ENCODE measurements around the gene CDC25C.
"Not testable (repeated sequence)": the region's sequence is repeated elsewhere in the genome, so short reads cannot be mapped to it uniquely, and the experiment has no call there.

CDC25C gene

DNA sequence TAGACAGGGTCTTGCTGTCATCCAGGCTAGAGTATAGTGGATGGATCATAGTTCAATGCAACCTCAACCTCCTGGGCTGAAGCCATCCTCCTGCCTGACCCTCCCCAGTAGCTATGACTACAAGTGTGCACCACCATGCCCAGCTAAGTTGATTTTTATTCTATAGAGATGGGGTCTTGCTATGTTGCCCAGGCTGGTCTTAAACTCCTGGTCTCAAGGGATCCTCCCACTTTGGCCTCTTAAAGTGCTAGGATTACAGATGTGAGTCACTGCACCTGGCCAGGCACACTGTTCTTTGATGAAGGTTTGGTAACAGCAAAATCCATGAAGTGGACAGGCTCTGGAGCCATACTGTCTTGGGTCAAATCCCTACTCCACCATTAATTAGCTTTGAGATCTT is 50.7 kb downstream of the CDC25C start:
- no peak for DNase-seq (ENCODE audit: low read depth in 2 of 3, low spot score in 1 of 3)

GRCh38 chr5:138276402-138277054 is 55.1 kb downstream of the CDC25C start:
- no peak for DNase-seq (ENCODE audit: low read depth in 2 of 3, low spot score in 1 of 3)

DNA sequence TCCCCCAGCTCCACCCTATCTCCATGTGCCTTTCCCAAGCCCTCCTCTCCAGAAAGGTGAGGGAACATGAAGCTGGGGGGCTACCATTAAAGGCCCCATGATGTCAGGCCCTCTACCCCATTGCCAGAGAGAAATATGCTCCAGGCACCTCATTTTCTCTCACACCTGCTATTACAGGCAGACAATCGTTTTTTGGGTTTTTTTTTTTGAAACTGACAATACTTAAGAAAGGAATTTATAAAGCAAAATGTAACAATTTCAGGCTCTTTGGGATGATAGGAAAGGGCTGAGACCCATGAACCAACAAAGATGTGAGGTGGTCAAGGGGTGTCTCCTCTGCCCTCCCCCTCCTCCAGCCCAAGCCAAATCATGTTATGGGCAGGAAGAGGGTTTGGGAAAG is 55.7 kb downstream of the CDC25C start:
- DNase-seq (ENCODE audit: low read depth in 2 of 3, low spot score in 1 of 3), result no peak

DNA sequence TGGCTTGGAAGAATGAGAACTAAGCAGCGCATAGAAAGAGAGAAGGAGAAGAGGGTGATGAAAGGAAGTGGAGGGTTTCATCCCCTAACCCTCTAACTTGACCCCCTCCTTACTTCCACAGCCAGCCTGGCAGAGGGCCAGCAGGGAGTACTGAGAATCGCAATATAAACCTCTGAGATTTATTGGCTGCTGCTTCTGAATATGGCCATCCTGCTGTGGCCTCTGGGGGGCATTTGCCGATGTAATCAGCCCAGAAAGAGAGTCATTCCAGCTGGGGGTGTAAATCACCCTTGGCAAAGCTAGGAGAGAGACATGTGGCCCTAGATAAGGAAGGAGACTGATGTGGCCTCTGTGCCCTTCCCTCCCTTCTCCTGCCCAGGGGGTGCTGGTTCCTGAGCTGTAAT is 56.2 kb downstream of the CDC25C start:
- no peak for DNase-seq (ENCODE audit: low read depth in 2 of 3, low spot score in 1 of 3)

- DNase-seq (ENCODE audit: low read depth in 2 of 3, low spot score in 1 of 3), result no peak
Observed at GRCh38 chr5:138274189-138274853, 57.3 kb downstream of the CDC25C start, which contains the start of gene GFRA3. TSS of gene GFRA3 (minus strand) at chr5:138274621. CDS start at chr5:138274424, 197 bp downstream.

- no peak for DNase-seq (ENCODE audit: low read depth in 2 of 3, low spot score in 1 of 3)
Observed at GRCh38 chr5:138273834-138274188, 57.8 kb downstream of the CDC25C start.

DNA sequence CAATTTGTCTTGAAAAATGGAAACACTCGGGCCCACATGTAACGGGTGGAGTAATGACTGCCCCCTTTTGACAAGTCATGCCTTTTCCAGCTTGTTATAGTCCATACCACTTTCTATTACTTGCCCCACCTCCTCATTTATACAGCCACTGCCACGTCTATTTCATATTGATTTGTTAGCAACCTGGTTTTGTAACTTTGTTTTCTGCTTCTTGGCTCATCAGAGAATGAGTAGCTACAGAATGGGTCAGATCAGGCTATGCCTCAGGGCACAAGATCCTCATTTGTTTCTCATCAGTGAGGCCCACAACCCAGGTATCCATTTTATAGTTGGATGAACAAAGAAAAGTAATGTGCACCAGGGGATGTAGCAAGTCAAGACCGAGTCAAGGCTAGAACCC is 58.9 kb downstream of the CDC25C start:
- no peak for DNase-seq (ENCODE audit: low read depth in 2 of 3, low spot score in 1 of 3)

GRCh38 chr5:138271281-138271680 is 60.3 kb downstream of the CDC25C start:
- no peak for DNase-seq (ENCODE audit: low read depth in 2 of 3, low spot score in 1 of 3)

DNA sequence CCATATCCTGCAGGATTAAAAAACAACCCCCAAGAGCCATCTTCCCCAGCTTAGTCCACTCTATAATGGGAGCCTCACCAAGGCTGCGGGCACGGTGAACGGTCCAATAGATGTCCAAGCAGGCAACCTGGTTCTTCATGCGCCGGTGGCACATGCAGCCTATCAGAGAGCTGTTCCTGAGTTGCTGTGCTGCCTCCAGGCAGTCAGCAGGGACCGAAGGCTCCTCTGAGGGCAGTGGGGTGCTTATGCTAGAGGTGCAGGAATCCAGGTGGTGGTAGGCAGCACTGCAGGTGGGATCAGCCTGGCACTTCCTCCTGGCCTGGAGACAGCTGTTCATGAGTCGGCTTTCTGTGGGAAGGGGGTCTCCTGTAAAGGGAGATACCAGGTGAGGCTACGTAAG is 67.4 kb downstream of the CDC25C start:
- no peak for DNase-seq (ENCODE audit: low read depth in 2 of 3, low spot score in 1 of 3)

- no peak for DNase-seq (ENCODE audit: low read depth in 2 of 3, low spot score in 1 of 3)
Observed at GRCh38 chr5:138263581-138263980, 68.0 kb downstream of the CDC25C start.

DNA sequence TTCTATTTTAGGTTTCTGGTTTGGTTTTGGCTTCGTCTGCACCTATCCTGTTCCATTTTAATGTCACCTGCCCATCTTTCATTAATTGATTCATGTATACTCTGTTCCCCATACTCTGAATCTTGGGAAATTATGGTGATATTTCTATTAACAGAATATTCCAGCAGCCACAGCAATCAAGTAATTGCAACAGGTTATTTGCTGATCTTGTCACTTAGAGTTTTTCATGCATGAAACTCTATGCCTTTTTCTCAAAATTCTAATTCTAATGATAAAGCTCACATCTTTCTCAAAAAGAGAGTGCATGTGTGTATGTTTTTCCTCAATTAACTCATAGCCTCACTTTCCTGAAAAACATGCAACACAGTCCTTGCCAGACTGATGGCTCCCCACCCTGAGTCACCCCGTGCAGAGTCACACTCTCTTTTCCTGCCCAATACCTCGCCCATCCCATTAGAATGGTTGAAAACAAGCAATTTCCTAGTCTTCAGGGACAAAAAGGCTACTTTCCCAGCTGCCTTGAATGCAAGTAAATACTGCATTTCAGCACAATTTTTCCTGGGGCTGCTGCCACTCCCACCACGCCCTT is 72.8 kb downstream of the CDC25C start:
- no peak for DNase-seq (ENCODE audit: low read depth in 2 of 3, low spot score in 1 of 3)

- no peak for DNase-seq (ENCODE audit: low read depth in 2 of 3, low spot score in 1 of 3)
Observed at GRCh38 chr5:138257583-138257982, 74.0 kb downstream of the CDC25C start.

DNA sequence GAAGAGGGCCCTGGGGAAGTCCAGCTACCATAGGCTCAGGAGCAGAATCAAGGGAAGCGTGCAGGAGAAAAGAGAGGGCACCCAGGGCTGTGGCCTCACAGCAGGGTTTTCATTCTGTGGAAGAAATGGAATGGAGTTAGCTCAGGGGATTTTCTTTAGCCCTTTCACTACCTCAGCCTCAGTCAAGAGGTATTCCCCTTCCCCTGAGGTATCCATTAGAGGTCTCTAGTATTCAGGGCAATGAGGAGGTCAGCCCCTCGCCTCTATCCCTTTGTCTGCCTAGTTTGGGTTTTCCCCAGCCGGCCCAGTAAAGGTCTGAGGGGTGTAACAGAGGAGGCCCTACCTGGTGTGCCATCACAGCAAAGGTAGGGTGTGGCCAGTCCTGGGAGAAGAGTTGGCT is 78.7 kb downstream of the CDC25C start:
- DNase-seq (ENCODE audit: low read depth in 2 of 3, low spot score in 1 of 3), result no peak

DNA sequence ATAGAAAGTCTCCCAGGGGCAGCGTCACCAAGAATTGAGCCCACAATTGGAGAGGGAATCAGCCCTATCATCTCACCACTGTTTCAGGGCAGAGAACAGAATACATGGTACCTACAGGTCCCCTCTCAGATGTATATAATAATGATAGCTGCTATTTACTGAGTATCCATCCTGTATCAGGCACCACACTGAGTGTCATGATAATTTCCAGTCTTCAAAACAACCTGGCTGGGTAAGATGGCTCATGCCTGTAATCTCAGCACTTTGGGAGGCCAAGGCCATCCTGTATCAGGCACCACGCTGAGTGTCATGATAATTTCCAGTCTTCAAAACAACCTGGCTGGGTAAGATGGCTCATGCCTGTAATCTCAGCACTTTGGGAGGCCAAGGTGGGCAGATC is 83.8 kb downstream of the CDC25C start:
- DNase-seq (ENCODE audit: low read depth in 2 of 3, low spot score in 1 of 3), result not testable (repeated sequence)

GRCh38 chr5:138246822-138247221 is 84.8 kb downstream of the CDC25C start:
- DNase-seq (ENCODE audit: low read depth in 2 of 3, low spot score in 1 of 3), result no peak

- no peak for DNase-seq (ENCODE audit: low read depth in 2 of 3, low spot score in 1 of 3)
Observed at GRCh38 chr5:138246334-138246733, 85.3 kb downstream of the CDC25C start.

DNA sequence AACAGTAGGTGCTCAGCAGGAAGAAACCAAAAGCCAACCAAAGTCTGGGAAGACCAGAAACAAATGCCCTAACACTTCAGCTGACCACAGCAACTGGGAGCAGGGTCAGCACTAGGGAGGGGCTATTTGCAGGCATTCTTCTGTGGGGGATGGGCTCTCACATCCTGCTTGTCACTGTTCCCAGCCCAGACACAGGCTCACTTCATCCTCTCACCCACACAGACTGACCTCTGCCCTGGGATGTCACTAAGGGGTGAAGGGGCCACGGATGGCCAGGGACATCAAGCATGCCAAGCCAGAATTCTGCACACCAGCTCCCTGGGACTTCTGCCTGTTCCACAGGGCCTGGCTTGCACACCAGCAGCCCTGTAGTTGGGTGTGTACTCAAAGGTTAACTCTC is 85.9 kb downstream of the CDC25C start:
- DNase-seq (ENCODE audit: low read depth in 2 of 3, low spot score in 1 of 3), result no peak

GRCh38 chr5:138243794-138244193 is 87.8 kb downstream of the CDC25C start:
- no peak for DNase-seq (ENCODE audit: low read depth in 2 of 3, low spot score in 1 of 3)

DNA sequence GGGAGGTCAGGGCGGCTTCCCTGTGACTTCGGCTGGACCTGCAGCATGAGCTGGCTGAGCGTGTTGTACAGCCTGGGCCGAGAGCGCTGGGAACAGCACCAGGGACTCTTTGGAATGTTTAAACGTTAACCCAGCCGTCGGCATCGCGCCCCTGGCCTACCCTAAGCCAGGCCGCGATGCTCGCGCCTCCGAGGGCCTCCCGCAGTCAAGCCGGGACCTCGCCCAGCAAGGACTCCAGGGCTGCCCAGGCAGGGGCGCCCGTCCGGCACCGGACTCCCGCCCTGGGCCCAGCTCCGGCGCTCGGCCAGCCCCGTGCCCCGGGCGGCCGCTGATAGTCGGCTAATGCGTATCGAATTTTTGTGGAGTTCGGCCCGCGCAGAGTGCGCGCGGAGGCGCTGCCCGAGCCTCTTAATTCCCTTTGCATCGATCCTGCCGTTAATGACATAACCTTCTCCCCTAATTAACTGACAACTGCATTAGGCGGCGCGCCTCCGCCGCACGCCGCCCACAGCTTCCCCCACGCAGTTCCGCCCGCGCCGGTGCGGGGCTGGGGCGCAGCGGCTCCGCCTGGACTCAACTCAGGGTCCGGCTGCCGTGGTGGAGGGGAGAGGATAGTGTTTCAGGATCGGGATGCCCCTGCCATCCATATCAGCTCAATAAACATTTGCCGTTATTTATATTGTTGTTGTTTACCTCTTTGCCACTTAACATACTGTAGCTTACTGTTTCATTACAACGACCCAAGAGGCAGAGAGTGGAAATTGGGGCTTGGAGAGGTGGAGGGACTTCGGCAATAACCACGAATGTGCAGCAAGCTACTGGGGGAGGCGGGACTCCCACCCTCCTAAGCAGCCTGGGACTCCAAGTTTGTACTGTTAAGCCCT is 89.7 kb downstream of the CDC25C start:
- DNase-seq (ENCODE audit: low read depth in 2 of 3, low spot score in 1 of 3), result no peak

- no peak for DNase-seq (ENCODE audit: low read depth in 2 of 3, low spot score in 1 of 3)
Observed at GRCh38 chr5:138240650-138241385, 90.8 kb downstream of the CDC25C start.

GRCh38 chr5:138238034-138238433 is 93.6 kb downstream of the CDC25C start:
- DNase-seq (ENCODE audit: low read depth in 2 of 3, low spot score in 1 of 3), result no peak
